Stimulated activated CD8-positive, alpha-beta memory T cell treated with anti-CD3 and anti-CD28 coated beads, Interleukin-4, amount 100 ng/mL, for 4 hours (primary cell): ENCODE measurements around the gene EFNB2.

Experiments used
- DNase-seq, 2 donors: peaks; one replicate each; pipeline ENCODE4 v3.0.0-alpha.2; 2020; ENCODE audit warnings: low read depth in 2 of 2, low spot score in 1 of 2

The EFNB2 gene

GRCh38 chr13:106503730-106504453 is 31.6 kb downstream of the EFNB2 start:
- DNase-seq: no peak

DNA sequence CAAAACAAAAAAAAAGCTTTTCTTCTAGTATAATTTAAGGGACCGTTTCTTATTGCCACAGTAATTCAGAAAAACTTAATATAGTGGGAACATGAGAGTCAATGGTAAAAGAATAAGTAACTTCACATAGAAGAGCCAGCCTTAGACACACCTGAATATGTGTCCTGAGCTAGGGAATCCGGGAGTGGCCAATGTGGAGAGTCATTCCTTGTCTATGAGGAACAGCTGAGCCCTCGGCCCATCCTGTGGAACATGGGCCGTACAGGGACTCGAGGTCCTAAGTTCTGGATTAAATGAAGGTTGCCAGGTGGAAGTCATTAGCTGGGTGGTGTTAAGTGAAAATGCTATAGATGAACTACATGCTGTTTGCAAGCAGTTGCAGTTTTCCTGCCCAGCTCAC is 32.2 kb downstream of the EFNB2 start:
- no peak for DNase-seq

DNA sequence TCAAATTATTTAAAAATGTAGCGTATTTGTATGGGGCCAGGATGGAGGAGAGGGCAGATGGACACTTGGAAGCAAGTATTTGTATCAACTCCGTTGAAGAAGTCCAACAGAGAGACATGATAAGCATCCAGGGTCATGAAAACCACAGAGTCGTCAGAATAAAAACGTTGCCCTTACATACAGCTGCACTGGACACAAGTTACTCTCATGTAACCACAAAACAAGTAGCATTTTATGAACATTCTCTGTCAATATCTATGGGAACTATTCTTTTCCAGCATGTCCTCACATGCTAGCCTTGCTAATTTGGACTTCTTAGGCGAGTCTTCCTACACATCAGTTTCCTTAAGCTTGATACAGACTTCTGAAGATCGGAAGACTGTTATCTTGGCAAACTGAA is 35.0 kb downstream of the EFNB2 start:
- no peak for DNase-seq

DNA sequence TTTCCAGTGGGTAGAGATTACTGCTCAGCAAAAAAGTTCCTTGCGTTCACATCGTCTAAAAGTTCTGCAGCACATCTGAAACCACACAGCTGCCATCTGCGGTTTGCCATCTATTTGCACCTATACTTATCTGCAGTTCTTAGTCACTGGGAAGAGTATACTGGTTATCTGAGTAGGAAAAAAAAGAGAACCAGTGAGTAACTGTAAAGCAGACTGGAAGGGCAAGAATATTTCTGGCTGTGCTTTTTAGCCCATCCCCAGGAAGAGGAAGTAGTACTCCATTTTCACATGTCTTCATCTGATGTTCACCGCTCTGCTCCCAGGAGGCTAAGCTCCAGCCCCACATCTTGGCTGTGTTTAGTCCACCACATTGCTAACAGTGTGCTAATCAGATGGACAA is 35.6 kb downstream of the EFNB2 start:
- no peak for DNase-seq

DNA sequence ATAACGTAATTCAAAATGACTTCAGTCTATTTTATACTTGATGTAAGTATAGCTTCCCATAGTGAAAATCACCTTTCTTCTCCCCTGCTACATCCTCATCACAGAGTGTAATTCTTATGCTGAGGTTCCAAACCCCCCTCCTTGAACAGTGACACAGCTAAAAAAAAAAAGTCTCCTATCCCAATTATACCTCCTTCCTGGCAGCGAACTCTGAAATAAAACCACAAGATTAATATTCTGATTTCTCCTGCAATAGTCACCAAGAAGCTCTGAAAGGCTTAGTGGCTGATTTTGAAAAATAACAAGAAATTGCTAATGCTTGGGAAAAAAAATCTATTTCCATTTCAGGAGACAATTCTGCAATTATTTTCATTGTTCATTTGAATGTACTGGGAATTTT is 36.3 kb downstream of the EFNB2 start:
- no peak for DNase-seq

GRCh38 chr13:106498571-106498970 is 36.9 kb downstream of the EFNB2 start:
- DNase-seq: no peak

- DNase-seq: no peak
These were observed 37.3 kb downstream of the EFNB2 start for GRCh38 chr13:106498158-106498557.

DNA sequence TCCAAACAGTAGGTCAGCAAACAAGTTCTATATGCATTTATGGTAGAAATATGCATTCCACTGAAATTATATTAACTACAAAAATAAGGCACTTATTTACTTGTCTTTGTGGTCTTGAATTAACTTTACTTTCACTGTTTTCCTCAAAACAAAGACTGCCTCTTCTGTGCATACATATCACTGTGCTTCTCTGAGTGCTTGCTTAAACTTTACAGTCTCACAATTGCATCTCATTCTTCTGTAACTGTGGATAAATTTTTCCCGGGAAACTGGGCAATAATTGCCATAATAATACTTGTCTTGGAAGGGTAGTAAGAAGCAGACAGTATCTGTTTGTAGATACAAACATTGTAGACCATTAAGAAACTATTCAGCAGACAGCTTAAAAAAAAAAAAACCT is 38.4 kb downstream of the EFNB2 start:
- DNase-seq: no peak

- no peak for DNase-seq
These were observed 39.1 kb downstream of the EFNB2 start for GRCh38 chr13:106496072-106496997.

GRCh38 chr13:106494936-106495335 is 40.5 kb downstream of the EFNB2 start:
- DNase-seq: no peak

- no peak for DNase-seq
These were observed 41.0 kb downstream of the EFNB2 start for GRCh38 chr13:106494506-106494905.

- DNase-seq: no peak
These were observed 41.8 kb downstream of the EFNB2 start for GRCh38 chr13:106493533-106494220.

DNA sequence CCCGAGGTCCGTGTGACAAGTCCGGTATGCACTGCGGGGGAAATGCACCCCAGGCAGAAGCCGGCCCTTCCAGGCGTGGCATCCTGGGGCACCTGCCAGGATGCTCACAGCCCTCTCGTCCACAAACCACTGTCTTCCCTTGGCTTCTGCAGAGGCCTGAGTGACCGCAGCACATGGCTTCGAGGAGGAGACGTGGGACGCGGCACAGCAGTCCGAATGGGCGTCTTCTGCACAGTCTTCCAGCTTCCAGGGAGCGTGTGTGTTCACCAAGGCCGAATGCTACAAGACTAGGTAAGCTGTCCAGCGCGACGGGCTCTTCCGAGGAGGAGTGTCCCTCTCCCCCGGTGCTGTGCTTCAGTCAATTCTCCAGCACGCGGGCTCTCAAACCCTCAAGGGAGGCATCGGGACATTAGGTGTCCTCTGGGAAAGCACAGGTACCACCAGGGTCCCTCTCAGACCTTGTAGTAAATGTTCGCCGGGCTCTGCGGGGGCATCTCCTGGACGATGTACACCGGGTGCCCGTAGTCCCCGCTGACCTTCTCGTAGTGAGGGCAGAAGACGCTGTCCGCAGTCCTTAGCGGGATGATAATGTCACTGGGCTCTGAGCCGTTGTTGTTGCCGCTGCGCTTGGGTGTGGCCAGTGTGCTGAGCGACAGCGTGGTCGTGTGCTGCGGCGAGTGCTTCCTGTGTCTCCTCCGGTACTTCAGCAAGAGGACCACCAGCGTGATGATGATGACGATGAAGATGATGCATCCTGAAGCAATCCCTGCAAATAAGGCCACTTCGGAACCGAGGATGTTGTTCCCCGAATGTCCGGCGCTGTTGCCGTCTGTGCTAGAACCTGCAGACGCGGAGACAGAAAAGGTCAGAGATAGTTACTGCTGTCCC is 42.6 kb downstream of the EFNB2 start:
- DNase-seq: no peak

DNA sequence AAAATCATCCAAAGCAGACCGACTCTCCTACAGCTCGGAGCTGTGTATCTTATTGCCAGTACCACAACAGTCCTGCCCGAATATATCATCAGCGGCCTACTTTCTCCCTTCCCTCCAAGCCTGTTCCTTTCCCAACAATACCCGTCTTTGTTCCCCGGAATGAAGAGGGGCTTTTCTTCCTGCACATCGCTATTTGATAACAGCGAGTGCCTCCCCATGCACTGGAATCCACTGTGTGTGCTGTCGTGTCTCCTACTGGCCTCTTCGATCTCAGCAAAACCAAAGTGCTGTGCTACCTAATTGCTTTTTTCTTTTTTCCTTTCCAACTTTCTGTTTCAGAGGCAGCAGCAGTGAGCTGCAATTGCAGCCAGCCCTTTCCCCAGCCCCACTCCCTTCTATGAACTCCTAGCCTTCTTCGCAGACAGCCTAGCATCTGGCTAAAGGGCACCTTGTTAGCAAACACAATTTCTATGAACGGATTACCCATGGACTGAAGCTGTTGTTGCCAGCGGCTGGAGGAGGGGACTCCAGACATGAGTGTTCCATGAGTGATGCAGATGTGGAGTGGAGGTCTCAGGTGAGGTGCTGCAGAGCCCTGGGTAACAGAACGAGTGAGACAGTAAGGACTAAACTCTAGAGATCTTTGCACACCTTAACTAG is 43.4 kb downstream of the EFNB2 start:
- DNase-seq: no peak

- DNase-seq: no peak
These were observed 44.0 kb downstream of the EFNB2 start for GRCh38 chr13:106491463-106491862.

- DNase-seq: no peak
These were observed 44.7 kb downstream of the EFNB2 start for GRCh38 chr13:106490569-106491321.

DNA sequence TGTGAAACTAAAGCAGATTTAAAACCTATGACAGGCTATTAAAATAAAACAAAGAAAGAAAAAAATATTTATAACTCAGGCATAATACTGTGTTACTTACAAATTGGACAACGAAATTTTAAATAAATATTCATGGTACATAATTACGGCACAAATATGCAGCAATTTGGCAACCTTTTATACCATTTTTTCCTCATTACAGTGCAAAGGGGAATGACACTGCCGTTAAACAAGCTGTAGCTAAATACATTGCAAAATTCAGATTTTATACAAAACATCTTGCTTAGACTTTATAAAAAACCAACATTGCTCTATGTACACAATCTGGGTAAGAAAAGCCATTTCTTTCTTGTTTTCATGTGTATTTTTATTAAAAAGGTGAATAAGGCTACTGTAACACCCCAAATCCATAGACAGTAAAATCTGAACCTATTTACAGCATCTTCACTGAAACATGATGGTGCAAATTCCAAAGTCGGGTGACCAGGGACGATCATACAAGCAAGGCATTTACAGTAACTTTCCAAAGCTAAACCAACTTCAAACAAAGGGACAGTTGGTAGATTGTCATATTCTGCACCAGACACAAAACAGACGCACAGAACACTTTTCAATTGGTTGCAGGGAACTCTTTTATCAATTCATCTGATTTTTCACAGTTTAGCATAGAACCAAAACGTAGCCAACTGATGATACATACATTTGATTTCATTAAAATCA is 45.5 kb downstream of the EFNB2 start:
- no peak for DNase-seq

DNA sequence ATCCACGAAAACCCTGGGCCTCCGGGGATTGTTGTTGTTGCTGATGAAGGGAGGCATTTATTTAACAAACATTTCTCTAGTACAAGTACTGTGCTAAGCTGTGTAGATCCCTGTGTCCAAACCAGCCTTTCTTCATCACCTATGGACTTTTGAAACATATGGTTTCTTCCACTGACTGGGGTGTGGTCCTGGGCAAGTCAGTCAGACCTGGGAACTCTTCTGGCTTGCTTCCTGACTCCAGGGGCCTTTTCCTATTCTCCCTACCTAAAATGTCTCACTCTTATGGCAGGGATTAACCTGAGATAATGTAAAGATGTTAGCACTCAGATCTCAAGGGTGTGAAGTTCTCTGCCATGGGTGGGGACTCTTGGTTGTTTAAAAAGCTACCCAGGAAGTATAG is 46.8 kb downstream of the EFNB2 start:
- DNase-seq: no peak

GRCh38 chr13:106488076-106488475 is 47.4 kb downstream of the EFNB2 start:
- no peak for DNase-seq
